Measurements from ENCODE around the gene CMTM2. TPM values are rescaled to one million over a fixed set of nuclear protein-coding genes. Genes with fewer than 3 reads are reported as not detected.
A peak's percentile ranks its signal among the peaks of the same experiment; 100 is the strongest.

Gene CMTM2
- total RNA-seq, 1 donor from 2014 or later: 0.41 TPM

- Mint-ChIP-seq H3K36me3 (peaks cover 25% of the 10 kb centered on the region), H3K4me1 (ENCODE audit: unreplicated experiment) (peaks cover 58% of the 10 kb centered on the region), H3K9me3 (peaks cover 4% of the 10 kb centered on the region), H3K4me3 (peak overlapping the region; percentile 94), H3K27ac (peak overlapping the region; percentile 88), H3K27me3 (no peaks in the 10 kb centered on the region)
- peak; percentile 67 for TF ChIP-seq CTCF (conservative IDR thresholded peaks at IDR 0.05)
- DNase-seq (ENCODE audit: extremely low spot score, unreplicated experiment): no peak
Measured at GRCh38 chr16:66551348-66551759, 27.9 kb upstream of the CMTM2 start.

- Mint-ChIP-seq H3K4me1 (ENCODE audit: unreplicated experiment) (peaks cover 58% of the 10 kb centered on the region), H3K27me3 (no peaks in the 10 kb centered on the region), H3K36me3 (peaks cover 25% of the 10 kb centered on the region), H3K27ac (peak overlapping the region; percentile 88), H3K9me3 (peaks cover 4% of the 10 kb centered on the region), H3K4me3 (peak overlapping the region; percentile 94)
- no peak for DNase-seq (ENCODE audit: extremely low spot score, unreplicated experiment)
- no peak for TF ChIP-seq CTCF (conservative IDR thresholded peaks at IDR 0.05)
Measured at GRCh38 chr16:66551788-66552285, 27.4 kb upstream of the CMTM2 start.

- H3K27ac Mint-ChIP-seq: peak within 1 kb of the TSS; percentile 88
- H3K36me3 Mint-ChIP-seq: peaks cover 24% of the 10 kb centered on the region
- H3K9me3 Mint-ChIP-seq: peaks cover 4% of the 10 kb centered on the region
Measured at GRCh38 chr16:66552286-66553177, 26.7 kb upstream of the CMTM2 start, which contains the start of gene CKLF. Gene CKLF, plus strand, starts transcription at chr16:66552576. Its CDS starts 140 bp downstream, at chr16:66552716.

GRCh38 chr16:66553223-66553622, 26.0 kb upstream of the CMTM2 start:
- Mint-ChIP-seq H3K27ac (peak overlapping the region; percentile 64), H3K27me3 (no peaks in the 10 kb centered on the region), H3K4me1 (ENCODE audit: unreplicated experiment) (peaks cover 55% of the 10 kb centered on the region), H3K9me3 (peaks cover 4% of the 10 kb centered on the region), H3K36me3 (peaks cover 25% of the 10 kb centered on the region), H3K4me3 (peak overlapping the region; percentile 94)
- no peak for DNase-seq (ENCODE audit: extremely low spot score, unreplicated experiment)
- no peak for TF ChIP-seq CTCF (conservative IDR thresholded peaks at IDR 0.05)

More at GRCh38 chr16:66552286-66553177, 26.7 kb upstream of the CMTM2 start, which contains the start of gene CKLF:
- DNase-seq (ENCODE audit: extremely low spot score, unreplicated experiment): peak; percentile 93
- no peaks in the 10 kb centered on the region for H3K27me3 Mint-ChIP-seq
- TF ChIP-seq CTCF (conservative IDR thresholded peaks at IDR 0.05): no peak
- peaks cover 58% of the 10 kb centered on the region for H3K4me1 Mint-ChIP-seq (ENCODE audit: unreplicated experiment)
- H3K4me3 Mint-ChIP-seq: peak within 1 kb of the TSS; percentile 94

- H3K4me1 Mint-ChIP-seq (ENCODE audit: unreplicated experiment): peaks cover 47% of the 10 kb centered on the region
- H3K36me3 Mint-ChIP-seq: peaks cover 25% of the 10 kb centered on the region
- H3K9me3 Mint-ChIP-seq: peaks cover 4% of the 10 kb centered on the region
- no peak overlapping the region for H3K4me3 Mint-ChIP-seq
- no peak for DNase-seq (ENCODE audit: extremely low spot score, unreplicated experiment)
- no peak for TF ChIP-seq CTCF (conservative IDR thresholded peaks at IDR 0.05)
- H3K27me3 Mint-ChIP-seq: no peaks in the 10 kb centered on the region
- H3K27ac Mint-ChIP-seq: no peak overlapping the region
Measured at GRCh38 chr16:66554021-66554420, 25.2 kb upstream of the CMTM2 start.
